ENCODE measurements around the gene DPP10.

Gene DPP10

GRCh38 chr2:115825912-115826311 is 1383.5 kb downstream of the DPP10 start:
- no peak for TF ChIP-seq EGR1 (IDR thresholded peaks at IDR 0.05)
- no peak for TF ChIP-seq FOXM1 (IDR thresholded peaks at IDR 0.05; ENCODE audit: borderline replicate concordance, low read depth)
- TF ChIP-seq TCF12 (IDR thresholded peaks at IDR 0.05; ENCODE audit: low read depth): no peak

- TF ChIP-seq EGR1 (IDR thresholded peaks at IDR 0.05) (no peak), TEAD4 (IDR thresholded peaks at IDR 0.05) (no peak)
Observed at GRCh38 chr2:115833196-115833595, 1390.8 kb downstream of the DPP10 start.

- TF ChIP-seq TAF1 (IDR thresholded peaks at IDR 0.05; ENCODE audit: low read depth) (no peak), TEAD4 (IDR thresholded peaks at IDR 0.05) (no peak), ZBTB7A (IDR thresholded peaks at IDR 0.05; ENCODE audit: low read depth) (no peak), CEBPB (IDR thresholded peaks at IDR 0.05) (no peak), YY1 (IDR thresholded peaks at IDR 0.05; ENCODE audit: low read depth) (no peak), MAX (IDR thresholded peaks at IDR 0.05) (no peak), EP300 (IDR thresholded peaks at IDR 0.05; ENCODE audit: borderline replicate concordance) (no peak), EGR1 (IDR thresholded peaks at IDR 0.05) (no peak), TCF12 (IDR thresholded peaks at IDR 0.05; ENCODE audit: low read depth) (no peak), USF1 (IDR thresholded peaks at IDR 0.05) (no peak), FOXM1 (IDR thresholded peaks at IDR 0.05; ENCODE audit: borderline replicate concordance, low read depth) (no peak), CREB1 (IDR thresholded peaks at IDR 0.05; ENCODE audit: low read depth) (no peak), RAD21 (IDR thresholded peaks at IDR 0.05; ENCODE audit: low read depth) (no peak), REST (IDR thresholded peaks at IDR 0.05; ENCODE audit: low read depth) (no peak), NFIC (IDR thresholded peaks at IDR 0.05) (no peak)
Observed at GRCh38 chr2:115838539-115838938, 1396.1 kb downstream of the DPP10 start.

GRCh38 chr2:115842306-115842705 is 1399.9 kb downstream of the DPP10 start:
- no peak for TF ChIP-seq EGR1 (IDR thresholded peaks at IDR 0.05)
- no peak for TF ChIP-seq TEAD4 (IDR thresholded peaks at IDR 0.05)
- no peak for TF ChIP-seq RAD21 (IDR thresholded peaks at IDR 0.05; ENCODE audit: low read depth)
- TF ChIP-seq EP300 (IDR thresholded peaks at IDR 0.05; ENCODE audit: borderline replicate concordance): no peak
- TF ChIP-seq REST (IDR thresholded peaks at IDR 0.05; ENCODE audit: low read depth): no peak
- no peak for TF ChIP-seq YY1 (IDR thresholded peaks at IDR 0.05; ENCODE audit: low read depth)
- no peak for TF ChIP-seq MAX (IDR thresholded peaks at IDR 0.05)
- no peak for TF ChIP-seq CREB1 (IDR thresholded peaks at IDR 0.05; ENCODE audit: low read depth)
- no peak for TF ChIP-seq CEBPB (IDR thresholded peaks at IDR 0.05)
- no peak for TF ChIP-seq ZBTB7A (IDR thresholded peaks at IDR 0.05; ENCODE audit: low read depth)
- no peak for TF ChIP-seq NFIC (IDR thresholded peaks at IDR 0.05)
- no peak for TF ChIP-seq TCF12 (IDR thresholded peaks at IDR 0.05; ENCODE audit: low read depth)
- no peak for TF ChIP-seq TAF1 (IDR thresholded peaks at IDR 0.05; ENCODE audit: low read depth)
- no peak for TF ChIP-seq FOXM1 (IDR thresholded peaks at IDR 0.05; ENCODE audit: borderline replicate concordance, low read depth)
- no peak for TF ChIP-seq USF1 (IDR thresholded peaks at IDR 0.05)

GRCh38 chr2:115848192-115848591 is 1405.8 kb downstream of the DPP10 start:
- no peak for TF ChIP-seq YY1 (IDR thresholded peaks at IDR 0.05; ENCODE audit: low read depth)
- TF ChIP-seq MAX (IDR thresholded peaks at IDR 0.05): no peak
- no peak for TF ChIP-seq TEAD4 (IDR thresholded peaks at IDR 0.05)

- TF ChIP-seq USF1 (IDR thresholded peaks at IDR 0.05) (no peak), NFIC (IDR thresholded peaks at IDR 0.05) (no peak), YY1 (IDR thresholded peaks at IDR 0.05; ENCODE audit: low read depth) (no peak), EGR1 (IDR thresholded peaks at IDR 0.05) (no peak), MAX (IDR thresholded peaks at IDR 0.05) (no peak), FOXM1 (IDR thresholded peaks at IDR 0.05; ENCODE audit: borderline replicate concordance, low read depth) (no peak), REST (IDR thresholded peaks at IDR 0.05; ENCODE audit: low read depth) (no peak)
Observed at GRCh38 chr2:115867024-115867423, 1424.6 kb downstream of the DPP10 start.

All from Ishikawa (cell line).